GM19035 (cell line): Measurements from ENCODE around the gene STIMATE.

Experiments used
- ATAC-seq: cut with Tn5 transposase; IDR thresholded peaks from one replicate; pipeline ENCODE4 v1.9.1; 2021; ENCODE audit not compliant: unreplicated experiment

Gene STIMATE

GRCh38 chr3:52793702-52794611, 103.4 kb downstream of the STIMATE start:
- ATAC-seq = no peak

GRCh38 chr3:52792961-52793695, 104.2 kb downstream of the STIMATE start:
- ATAC-seq = no peak

GRCh38 chr3:52792413-52792812, 104.9 kb downstream of the STIMATE start:
- no peak for ATAC-seq

- no peak for ATAC-seq
Observed at GRCh38 chr3:52791928-52792327, 105.4 kb downstream of the STIMATE start.

- no peak for ATAC-seq
Observed at GRCh38 chr3:52791366-52791765, 106.0 kb downstream of the STIMATE start.

- ATAC-seq = no peak
Observed at GRCh38 chr3:52790741-52791140, 106.6 kb downstream of the STIMATE start.

- ATAC-seq = no peak
Observed at GRCh38 chr3:52790337-52790736, 107.0 kb downstream of the STIMATE start.

GRCh38 chr3:52789746-52790040, 107.7 kb downstream of the STIMATE start:
- ATAC-seq = no peak

- ATAC-seq = no peak
Observed at GRCh38 chr3:52788890-52789745, 108.2 kb downstream of the STIMATE start.

- no peak for ATAC-seq
Observed at GRCh38 chr3:52787672-52788625, 109.4 kb downstream of the STIMATE start.

- no peak for ATAC-seq
Observed at GRCh38 chr3:52787246-52787645, 110.1 kb downstream of the STIMATE start.
